D341Med (cell line): ENCODE results near the gene UBASH3B.

Source experiments
- DNase-seq: peaks from one replicate; pipeline ENCODE4 v3.0.0; 2012; ENCODE audit warnings: low spot score

The UBASH3B gene

DNA sequence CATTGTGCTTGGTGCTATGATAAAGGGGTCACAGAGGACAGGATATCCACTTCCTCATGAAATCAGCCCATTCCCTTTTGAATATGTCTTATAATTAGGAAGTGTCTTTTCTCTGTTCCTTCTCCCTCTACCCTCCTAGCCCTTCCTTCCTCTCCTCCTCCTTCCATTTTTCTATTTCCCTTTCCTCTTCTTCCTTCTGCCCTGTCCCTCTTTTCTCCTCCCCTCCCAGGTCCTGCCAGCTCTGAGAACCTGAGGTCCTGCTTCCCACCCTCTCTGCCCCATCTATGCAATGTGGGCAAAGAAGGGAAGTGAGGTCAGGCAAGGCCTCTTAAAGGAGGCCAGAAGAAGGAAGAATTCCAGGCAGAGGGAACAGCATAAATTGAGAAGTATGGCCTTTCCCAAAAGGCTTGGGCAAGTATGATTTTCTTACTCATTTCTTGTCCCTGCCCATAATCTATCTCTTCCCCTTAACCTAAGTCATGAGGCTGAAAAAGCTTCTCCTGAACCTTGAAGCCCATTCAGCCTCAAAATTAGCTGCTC lies 7.7 kb upstream of the UBASH3B start:
- DNase-seq, result no peak

DNA sequence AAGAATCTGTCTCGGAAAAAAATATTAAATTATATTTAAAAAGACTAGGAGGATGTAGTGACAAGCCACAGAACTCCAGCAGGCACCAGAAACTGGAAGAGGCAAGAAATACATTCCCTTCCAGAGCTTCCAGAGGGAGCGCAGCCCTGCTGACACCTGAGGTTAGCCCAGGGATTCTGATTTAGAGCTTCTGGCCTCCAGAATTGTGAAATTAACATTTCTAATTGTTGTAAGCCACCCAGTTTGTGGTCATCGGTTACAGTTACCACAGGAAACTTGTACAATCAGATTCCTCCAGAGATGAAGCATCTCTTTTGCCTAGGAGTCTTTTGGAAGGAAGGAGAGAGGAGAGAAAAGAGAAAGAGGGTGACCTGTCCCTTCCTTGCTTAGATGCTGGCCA lies 6.4 kb upstream of the UBASH3B start:
- no peak for DNase-seq

- DNase-seq, result no peak
These were observed 4.9 kb upstream of the UBASH3B start for GRCh38 chr11:122650619-122651018.

DNA sequence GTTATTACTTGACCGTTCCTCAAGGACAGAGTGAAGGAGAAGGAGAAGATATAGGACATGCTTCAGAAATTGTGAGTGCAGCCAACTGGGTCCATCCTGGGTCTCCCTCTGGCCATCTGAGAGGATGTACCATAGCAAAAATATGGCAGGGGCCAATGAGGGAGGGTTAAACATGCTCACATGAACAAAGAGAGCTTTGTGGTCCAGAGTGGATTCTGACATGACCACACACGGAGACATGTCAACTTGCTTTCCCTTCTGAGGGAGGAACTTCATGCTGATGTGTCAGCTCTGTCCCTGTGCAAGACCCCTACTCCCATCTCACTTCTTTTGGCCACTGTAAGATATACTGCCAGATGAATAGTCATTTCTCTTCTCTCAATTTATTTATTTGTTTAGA lies 3.0 kb upstream of the UBASH3B start:
- DNase-seq, result no peak

- DNase-seq, result no peak
These were observed 1.5 kb upstream of the UBASH3B start for GRCh38 chr11:122653916-122654585.

DNA sequence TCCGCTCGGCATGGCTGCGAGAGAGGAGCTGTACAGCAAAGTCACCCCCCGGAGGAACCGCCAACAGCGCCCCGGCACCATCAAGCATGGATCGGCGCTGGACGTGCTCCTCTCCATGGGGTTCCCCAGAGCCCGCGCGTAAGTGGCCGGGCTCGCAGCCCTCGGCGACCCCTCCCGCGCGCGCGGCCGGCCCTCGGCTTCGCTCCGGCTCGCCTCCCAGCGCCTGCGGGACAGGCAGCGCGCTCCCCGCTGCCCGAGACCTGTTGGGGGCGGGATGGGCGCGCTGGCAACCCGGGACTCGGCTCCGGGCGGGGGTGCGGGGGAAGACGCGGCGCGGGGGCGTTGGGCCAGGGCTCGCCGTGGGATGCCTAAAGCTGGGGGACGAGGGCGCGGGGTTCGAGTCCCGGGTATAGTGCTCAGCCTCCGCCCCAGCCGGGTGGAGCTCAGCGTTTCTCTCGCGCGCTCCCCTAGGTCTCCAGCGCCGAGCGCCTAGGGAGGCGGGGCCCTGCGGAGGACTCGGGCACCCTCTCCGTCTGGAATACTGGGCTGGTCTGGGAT lies 630 bp downstream of the UBASH3B start:
- DNase-seq, result peak; percentile 59

GRCh38 chr11:122656631-122657101 lies 1.1 kb downstream of the UBASH3B start:
- no peak for DNase-seq

GRCh38 chr11:122659676-122660554 lies 4.4 kb downstream of the UBASH3B start:
- DNase-seq, result no peak

- DNase-seq, result no peak
These were observed 5.8 kb downstream of the UBASH3B start for GRCh38 chr11:122661182-122661945.

GRCh38 chr11:122663056-122663740 lies 7.7 kb downstream of the UBASH3B start:
- no peak for DNase-seq

- DNase-seq, result no peak
These were observed 8.2 kb downstream of the UBASH3B start for GRCh38 chr11:122663764-122664163.

DNA sequence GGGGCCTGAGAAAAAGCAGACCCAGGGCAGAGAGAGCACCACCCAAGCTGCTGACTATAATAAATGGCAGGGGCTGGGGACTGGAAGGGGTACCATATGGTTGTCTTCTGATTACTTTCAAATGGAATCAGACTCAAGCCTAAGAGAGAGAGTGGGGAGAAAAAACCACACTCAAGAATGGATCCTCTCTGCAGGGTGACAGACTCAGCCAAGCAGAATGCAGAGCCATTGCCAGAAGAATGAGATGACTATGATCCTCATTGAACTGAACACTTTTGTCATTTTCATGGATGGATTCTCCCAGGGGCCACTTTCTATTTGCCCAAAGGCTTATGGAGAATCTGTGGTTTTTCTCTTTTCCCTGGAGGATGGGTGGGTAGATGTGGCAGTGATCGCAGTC lies 8.7 kb downstream of the UBASH3B start:
- DNase-seq, result no peak

GRCh38 chr11:122665861-122666260 lies 10.3 kb downstream of the UBASH3B start:
- no peak for DNase-seq

GRCh38 chr11:122666743-122667142 lies 11.2 kb downstream of the UBASH3B start:
- DNase-seq, result no peak

DNA sequence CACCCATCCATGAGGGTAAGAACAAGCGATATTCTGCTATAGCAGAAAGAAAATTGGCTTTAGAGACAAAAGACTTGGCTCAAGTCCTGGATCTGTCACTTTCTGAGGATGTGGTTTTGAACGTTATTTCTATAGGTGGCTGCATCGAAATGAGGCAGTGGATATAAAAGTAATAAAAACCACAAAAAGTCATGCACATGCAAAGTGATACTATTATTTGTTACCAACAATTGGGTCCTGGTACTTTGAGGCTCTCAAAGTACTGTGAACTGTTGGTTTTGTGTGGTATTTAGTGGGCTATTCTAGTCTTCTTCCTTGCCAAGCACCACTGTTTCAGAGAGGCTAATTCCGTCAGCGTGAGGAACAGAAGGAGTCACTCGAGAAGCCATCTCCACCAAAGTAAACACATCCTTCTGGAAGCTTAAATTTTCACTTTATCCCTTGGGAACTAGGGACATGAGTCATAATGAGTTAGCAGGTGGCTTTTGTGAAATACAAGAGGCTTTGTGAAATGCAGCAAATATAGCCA lies 13.1 kb downstream of the UBASH3B start:
- no peak for DNase-seq

DNA sequence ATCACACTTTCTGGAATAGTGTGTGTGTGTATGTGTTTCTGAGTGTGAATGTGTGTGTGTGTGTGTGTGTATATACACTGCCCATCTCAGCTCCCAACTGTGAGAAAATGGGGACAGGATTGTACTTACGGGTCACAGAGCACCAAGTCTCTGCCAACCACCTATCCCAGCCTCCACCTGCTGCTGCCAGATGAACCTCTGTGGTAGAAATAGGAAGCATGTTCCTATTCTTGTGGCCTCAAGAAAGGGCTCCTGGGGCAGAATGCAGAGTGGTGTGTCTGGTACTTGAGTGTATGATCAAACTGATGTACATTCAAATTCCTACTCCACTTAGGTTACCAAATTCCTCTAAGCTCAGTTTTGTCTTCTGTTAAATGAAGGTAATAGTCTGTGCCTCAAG lies 14.6 kb downstream of the UBASH3B start:
- no peak for DNase-seq

GRCh38 chr11:122671400-122671891 lies 15.9 kb downstream of the UBASH3B start:
- DNase-seq, result no peak

GRCh38 chr11:122672892-122673291 lies 17.4 kb downstream of the UBASH3B start:
- DNase-seq, result no peak

DNA sequence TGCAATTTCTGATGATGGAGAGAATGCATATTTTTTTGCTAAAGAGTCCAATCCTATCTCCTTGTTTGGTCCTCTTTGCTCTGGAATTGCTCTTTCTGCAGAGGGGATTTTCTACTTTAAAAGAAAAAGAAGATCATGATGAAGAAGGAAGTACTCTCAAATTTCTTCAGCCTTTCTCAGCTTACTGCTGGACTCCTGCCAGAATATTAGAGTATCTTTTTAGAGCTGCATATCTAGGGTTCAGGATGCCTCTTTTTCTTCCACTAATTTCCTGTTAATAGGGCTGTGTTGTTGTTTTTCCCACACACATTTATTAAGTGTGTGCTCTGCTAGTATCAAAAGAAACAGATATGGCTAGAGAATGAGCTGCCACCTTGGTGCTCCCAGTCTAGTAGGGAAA lies 18.2 kb downstream of the UBASH3B start:
- no peak for DNase-seq

GRCh38 chr11:122676638-122677037 lies 21.1 kb downstream of the UBASH3B start:
- no peak for DNase-seq

- no peak for DNase-seq
These were observed 21.7 kb downstream of the UBASH3B start for GRCh38 chr11:122677256-122677655.
